Muscle layer of duodenum (tissue), 2 donors: Measurements from ENCODE around the gene MEFV.

Experiments
- H3K27ac ChIP-seq: one replicate; pipeline ENCODE4 v1.7.0; 2013; ENCODE audit warnings: mild to moderate bottlenecking, low read length
- H3K27me3 ChIP-seq: one replicate; pipeline ENCODE4 v1.7.0; 2013; ENCODE audit warnings: low read depth, mild to moderate bottlenecking, control low read depth, low read length
- H3K36me3 ChIP-seq, 2 donors: one replicate each; pipeline ENCODE4 v1.7.0; 2013; ENCODE audit warnings: low read length in 2 of 2, control low read depth in 1 of 2, mild to moderate bottlenecking in 1 of 2; ENCODE audit not compliant: insufficient read depth in 2 of 2, control insufficient read depth in 1 of 2
- H3K4me1 ChIP-seq, 2 donors: one replicate each; pipeline ENCODE4 v1.7.0; 2013; ENCODE audit warnings: low read length in 2 of 2, mild to moderate bottlenecking in 2 of 2, control low read depth in 1 of 2, moderate library complexity in 1 of 2; ENCODE audit not compliant: insufficient read depth in 2 of 2, control insufficient read depth in 1 of 2
- H3K4me3 ChIP-seq, 2 donors: one replicate each; pipeline ENCODE4 v1.7.0; 2013; ENCODE audit warnings: low read length in 2 of 2, low read depth in 1 of 2, mild to moderate bottlenecking in 1 of 2
- H3K9me3 ChIP-seq, 2 donors: one replicate each; pipeline ENCODE4 v1.7.0; 2013; ENCODE audit warnings: low read length in 2 of 2, control low read depth in 1 of 2, mild to moderate bottlenecking in 1 of 2; ENCODE audit not compliant: control insufficient read depth in 1 of 2
- donor health status: healthy.

MEFV gene

GRCh38 chr16:3246002-3246401 is 10.4 kb downstream of the MEFV start:
- no peak overlapping the region for H3K4me3 ChIP-seq
- H3K9me3 ChIP-seq, result no peaks in the 10 kb centered on the region
- H3K36me3 ChIP-seq, result no peaks in the 10 kb centered on the region
- H3K4me1 ChIP-seq, result no peaks in the 10 kb centered on the region
- H3K27me3 ChIP-seq, result no peaks in the 10 kb centered on the region
- H3K27ac ChIP-seq, result no peak overlapping the region

- H3K4me3 ChIP-seq, result no peak overlapping the region
- H3K4me1 ChIP-seq, result no peaks in the 10 kb centered on the region
- H3K27me3 ChIP-seq, result no peaks in the 10 kb centered on the region
- no peaks in the 10 kb centered on the region for H3K36me3 ChIP-seq
- H3K9me3 ChIP-seq, result no peaks in the 10 kb centered on the region
- no peak overlapping the region for H3K27ac ChIP-seq
Measured at GRCh38 chr16:3243882-3244281, 12.6 kb downstream of the MEFV start.

- Histone ChIP-seq H3K27me3 (no peaks in the 10 kb centered on the region), H3K4me3 (no peak overlapping the region), H3K27ac (no peak overlapping the region), H3K4me1 (no peaks in the 10 kb centered on the region), H3K36me3 (no peaks in the 10 kb centered on the region), H3K9me3 (no peaks in the 10 kb centered on the region)
Measured at GRCh38 chr16:3242709-3243108, 13.7 kb downstream of the MEFV start.

GRCh38 chr16:3241761-3242160 is 14.7 kb downstream of the MEFV start:
- no peaks in the 10 kb centered on the region for H3K27me3 ChIP-seq
- no peaks in the 10 kb centered on the region for H3K4me1 ChIP-seq
- H3K36me3 ChIP-seq, result no peaks in the 10 kb centered on the region
- no peak overlapping the region for H3K27ac ChIP-seq
- no peak overlapping the region for H3K4me3 ChIP-seq
- H3K9me3 ChIP-seq, result no peaks in the 10 kb centered on the region

GRCh38 chr16:3235856-3236669 is 20.4 kb downstream of the MEFV start:
- Histone ChIP-seq H3K36me3 (peaks cover 17 to 26% of the 10 kb centered on the region in 2 donors), H3K9me3 (no peaks in the 10 kb centered on the region), H3K4me1 (peaks cover 5 to 21% of the 10 kb centered on the region in 2 donors), H3K27me3 (no peaks in the 10 kb centered on the region), H3K4me3 (no peak overlapping the region), H3K27ac (no peak overlapping the region)

- peak within 1 kb of the TSS; percentile 90 for H3K27ac ChIP-seq
- H3K4me1 ChIP-seq, result peaks cover 5 to 21% of the 10 kb centered on the region in 2 donors
- H3K27me3 ChIP-seq, result no peaks in the 10 kb centered on the region
- H3K4me3 ChIP-seq, result peak within 1 kb of the TSS; percentile 95 to 96
- peaks cover 5 to 10% of the 10 kb centered on the region in 2 donors for H3K9me3 ChIP-seq
- H3K36me3 ChIP-seq, result peaks cover 27 to 37% of the 10 kb centered on the region in 2 donors
Measured at GRCh38 chr16:3234857-3235561, 21.4 kb downstream of the MEFV start, which contains the start of gene ZNF200. ZNF200 (minus strand) TSS chr16:3235158; CDS start chr16:3233755, 1,403 bp downstream.

GRCh38 chr16:3234543-3234856 is 21.9 kb downstream of the MEFV start:
- Histone ChIP-seq H3K9me3 (peaks cover 5 to 13% of the 10 kb centered on the region in 2 donors), H3K36me3 (peaks cover 29 to 42% of the 10 kb centered on the region in 2 donors), H3K4me1 (peaks cover 5 to 21% of the 10 kb centered on the region in 2 donors), H3K27ac (peak overlapping the region; percentile 90), H3K27me3 (no peaks in the 10 kb centered on the region), H3K4me3 (peak overlapping the region; percentile 95 to 96)

- Histone ChIP-seq H3K4me1 (no peaks in the 10 kb centered on the region), H3K4me3 (peak overlapping the region; percentile 29 to 33), H3K27ac (no peak overlapping the region), H3K36me3 (peaks cover 44 to 73% of the 10 kb centered on the region in 2 donors), H3K27me3 (no peaks in the 10 kb centered on the region), H3K9me3 (peaks cover 52 to 70% of the 10 kb centered on the region in 2 donors)
Measured at GRCh38 chr16:3223913-3224515, 32.4 kb downstream of the MEFV start.

GRCh38 chr16:3220839-3221238 is 35.6 kb downstream of the MEFV start:
- Histone ChIP-seq H3K9me3 (peaks cover 39 to 53% of the 10 kb centered on the region in 2 donors), H3K4me3 (peak overlapping the region in 1 of 2 donors; percentile 30), H3K4me1 (no peaks in the 10 kb centered on the region), H3K27me3 (no peaks in the 10 kb centered on the region), H3K36me3 (peaks cover 32 to 43% of the 10 kb centered on the region in 2 donors), H3K27ac (no peak overlapping the region)

GRCh38 chr16:3216263-3216640 is 40.2 kb downstream of the MEFV start:
- no peaks in the 10 kb centered on the region for H3K36me3 ChIP-seq
- no peak overlapping the region for H3K4me3 ChIP-seq
- H3K9me3 ChIP-seq, result peaks cover 0 to 14% of the 10 kb centered on the region in 2 donors
- no peaks in the 10 kb centered on the region for H3K27me3 ChIP-seq
- no peak overlapping the region for H3K27ac ChIP-seq
- no peaks in the 10 kb centered on the region for H3K4me1 ChIP-seq

- H3K27ac ChIP-seq, result no peak overlapping the region
- H3K27me3 ChIP-seq, result no peaks in the 10 kb centered on the region
- H3K4me3 ChIP-seq, result no peak overlapping the region
- peaks cover 0 to 8% of the 10 kb centered on the region in 2 donors for H3K9me3 ChIP-seq
- no peaks in the 10 kb centered on the region for H3K36me3 ChIP-seq
- no peaks in the 10 kb centered on the region for H3K4me1 ChIP-seq
Measured at GRCh38 chr16:3215601-3216262, 40.7 kb downstream of the MEFV start.
